HUDEP-2 (cell line): ENCODE measurements around the gene DYNC1H1.

Experiments used
- DNase-seq, 76 experiments: peaks; one replicate each; lab custom pipeline; 2025; ENCODE audit not compliant: unreplicated experiment in 76 of 76; lab: John Stamatoyannopoulos, UW

The DYNC1H1 gene

GRCh38 chr14:101964297-101965180, at the start of gene DYNC1H1:
Gene DYNC1H1 (plus strand): TSS chr14:101964573. CDS start chr14:101964692, 119 bp downstream.
- peak in 74 of 76 experiments; percentile 40 to 93 (median 80) for DNase-seq

DNA sequence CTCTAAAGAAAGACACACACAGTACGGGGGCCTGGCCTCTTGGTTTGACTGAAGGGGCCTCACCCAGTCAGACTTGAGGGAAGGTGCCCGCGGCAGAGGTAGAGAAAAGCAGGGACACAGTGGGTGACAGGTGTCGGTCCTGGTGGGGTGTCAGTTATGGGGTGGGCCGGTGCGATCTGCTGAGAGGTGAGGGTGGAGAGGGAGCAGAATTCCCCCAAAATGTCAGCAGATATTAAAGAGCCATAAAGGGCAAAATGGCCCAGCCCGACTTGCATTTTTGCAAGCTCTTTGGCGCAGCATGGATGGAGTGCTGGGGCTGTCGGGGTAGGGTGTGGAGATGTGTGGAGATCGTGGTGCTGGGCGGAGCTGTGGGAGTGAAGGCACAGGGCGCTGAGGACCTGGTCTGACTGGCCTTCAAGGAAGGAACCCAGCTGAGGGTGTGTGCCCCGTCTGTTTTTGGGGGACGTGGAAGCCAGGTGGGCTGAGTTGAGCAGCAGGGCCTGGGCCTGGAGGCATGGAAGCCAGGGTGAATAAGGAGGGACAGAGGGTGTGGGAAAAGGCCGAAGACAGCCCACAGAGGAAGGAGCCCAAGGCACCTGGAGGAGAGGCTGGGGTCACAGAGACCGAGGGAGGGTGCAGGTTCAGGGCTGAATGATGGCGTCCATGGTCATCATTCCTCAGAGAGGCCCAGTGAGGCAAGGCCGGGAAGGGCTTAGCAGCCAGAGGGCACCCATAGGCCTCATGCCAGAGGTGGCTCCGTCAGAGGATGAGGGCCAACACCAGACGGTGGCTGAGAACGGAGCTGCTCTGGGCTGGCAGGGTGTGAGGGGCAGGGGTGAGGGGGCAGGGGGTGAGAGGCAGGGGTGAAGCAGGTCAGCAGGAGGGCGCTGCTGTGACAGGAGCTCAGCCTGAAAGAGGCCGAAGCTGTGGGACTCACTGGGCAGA, 48.2 kb upstream of the DYNC1H1 start:
- no peak for DNase-seq

- DNase-seq = no peak
Measured at GRCh38 chr14:101916816-101917412, 47.5 kb upstream of the DYNC1H1 start.

- no peak for DNase-seq
Measured at GRCh38 chr14:101917413-101918017, 46.9 kb upstream of the DYNC1H1 start.

- no peak for DNase-seq
Measured at GRCh38 chr14:101918065-101918989, 46.0 kb upstream of the DYNC1H1 start.

DNA sequence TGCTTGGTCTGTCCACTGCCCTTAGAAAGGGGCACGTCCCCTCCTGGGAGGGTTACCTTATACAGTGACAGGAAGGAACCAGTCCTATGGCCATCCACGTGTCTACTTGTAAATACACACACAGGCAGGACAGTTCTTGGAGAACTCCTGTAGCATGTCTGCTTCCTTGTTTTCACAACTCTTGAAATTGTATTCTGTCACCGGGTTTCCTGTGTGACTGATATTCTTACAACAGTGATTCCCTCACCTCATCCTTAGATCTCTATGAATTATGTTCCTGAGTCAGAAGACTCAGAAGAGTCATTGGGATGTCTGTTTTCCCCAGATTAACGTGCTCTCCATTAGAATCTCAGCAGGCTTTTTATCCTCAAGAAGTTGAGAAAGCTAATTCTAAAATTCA, 44.1 kb upstream of the DYNC1H1 start:
- no peak for DNase-seq

- DNase-seq = no peak
Measured at GRCh38 chr14:101922866-101923265, 41.5 kb upstream of the DYNC1H1 start.

DNA sequence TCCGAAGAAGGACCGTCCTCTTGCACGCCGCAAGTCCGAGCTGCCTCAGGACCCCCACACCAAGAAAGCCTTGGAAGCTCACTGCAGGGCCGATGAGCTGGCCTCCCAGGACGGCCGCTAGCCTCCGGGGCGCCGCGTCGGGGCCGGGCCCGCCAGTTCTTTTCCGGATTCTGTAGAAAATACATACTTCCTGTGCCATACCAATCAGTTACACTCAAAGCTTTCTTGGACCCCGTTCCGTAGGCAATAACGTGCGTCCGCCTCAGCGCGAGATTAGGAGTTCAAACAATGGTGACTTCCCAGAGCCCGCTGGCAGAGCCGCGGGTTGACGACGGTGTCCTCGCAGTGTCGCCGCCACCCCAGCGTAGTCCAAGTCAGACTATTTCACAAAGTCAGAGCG, 39.2 kb upstream of the DYNC1H1 start:
- no peak for DNase-seq

DNA sequence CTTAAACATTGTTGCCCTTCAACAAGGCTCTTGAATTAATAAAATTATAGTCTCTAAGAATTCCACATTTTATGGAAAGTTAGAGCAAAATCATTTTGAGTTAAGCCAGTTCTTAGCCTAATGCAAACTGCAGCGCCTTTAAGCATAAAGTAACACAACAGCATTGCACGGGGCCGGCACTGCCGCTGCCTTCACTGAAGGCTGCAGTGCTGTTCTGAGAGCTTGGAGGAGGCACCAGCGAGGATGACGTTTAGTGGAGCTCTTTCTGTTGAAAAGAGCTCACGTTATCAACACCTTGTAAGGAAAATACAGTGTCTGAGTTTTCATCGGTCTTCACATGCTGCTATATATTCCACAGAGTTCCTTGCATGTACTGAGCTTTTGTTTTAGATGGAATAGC, 38.3 kb upstream of the DYNC1H1 start:
- no peak for DNase-seq

DNA sequence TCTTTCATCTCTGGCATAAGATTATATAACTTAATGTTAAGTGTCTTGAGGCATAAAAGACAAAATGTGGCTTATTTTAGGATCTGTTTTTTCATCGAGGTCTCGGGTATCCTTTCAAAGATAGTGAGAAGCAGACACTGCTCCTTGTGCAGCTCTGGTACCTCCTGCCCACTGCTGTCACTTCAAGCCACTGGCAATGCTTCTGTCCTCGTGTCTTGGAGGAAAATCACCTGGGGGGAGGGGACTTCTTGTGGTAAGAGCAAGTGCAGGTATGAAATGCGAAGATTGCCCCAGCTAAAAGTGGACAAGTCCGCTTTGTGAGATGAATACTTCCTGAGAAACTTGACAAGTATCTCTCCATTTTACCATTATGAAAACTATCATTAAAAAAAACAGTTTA, 37.8 kb upstream of the DYNC1H1 start:
- no peak for DNase-seq

DNA sequence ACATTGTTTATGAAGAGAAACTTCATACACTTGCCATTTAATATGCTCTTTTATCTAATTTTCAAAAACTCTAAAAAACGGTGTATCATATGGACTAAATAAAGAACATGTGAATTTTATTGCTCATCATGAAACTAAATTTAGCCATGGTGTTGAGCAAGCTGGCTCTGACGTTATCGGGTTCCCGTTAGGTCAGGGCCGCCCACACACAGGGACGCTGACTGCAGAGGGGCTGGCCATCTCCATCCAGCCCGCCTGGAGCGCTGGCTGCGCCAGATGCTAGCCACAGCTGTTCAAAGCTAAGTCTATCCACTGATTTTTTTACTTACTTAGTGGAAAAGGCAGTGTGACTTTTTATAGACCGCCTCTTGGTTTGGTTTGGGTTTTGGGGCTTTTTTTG, 36.5 kb upstream of the DYNC1H1 start:
- DNase-seq = peak in 2 of 76 experiments; percentile 2 to 18

DNA sequence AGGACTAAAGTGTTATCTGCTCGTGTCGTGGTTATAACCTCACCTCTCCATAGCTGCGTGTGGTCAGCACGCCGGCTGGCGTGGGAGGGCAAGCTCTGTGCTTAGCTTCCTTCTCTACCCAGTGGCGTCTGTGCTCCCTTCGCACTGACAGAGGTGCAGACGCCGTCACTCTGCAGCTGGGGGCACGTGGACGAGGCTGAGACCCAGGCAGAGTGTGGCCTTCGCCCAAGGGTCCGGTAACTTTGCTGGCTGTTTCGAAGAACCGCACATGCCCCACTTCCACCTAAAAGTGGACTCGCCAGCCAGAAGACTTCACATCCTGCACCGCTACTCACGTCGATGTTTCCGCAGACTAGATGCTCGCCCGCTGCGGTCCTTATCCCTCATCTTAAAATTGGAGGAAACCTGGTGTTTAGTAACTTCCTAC, 35.9 kb upstream of the DYNC1H1 start:
- no peak for DNase-seq

DNA sequence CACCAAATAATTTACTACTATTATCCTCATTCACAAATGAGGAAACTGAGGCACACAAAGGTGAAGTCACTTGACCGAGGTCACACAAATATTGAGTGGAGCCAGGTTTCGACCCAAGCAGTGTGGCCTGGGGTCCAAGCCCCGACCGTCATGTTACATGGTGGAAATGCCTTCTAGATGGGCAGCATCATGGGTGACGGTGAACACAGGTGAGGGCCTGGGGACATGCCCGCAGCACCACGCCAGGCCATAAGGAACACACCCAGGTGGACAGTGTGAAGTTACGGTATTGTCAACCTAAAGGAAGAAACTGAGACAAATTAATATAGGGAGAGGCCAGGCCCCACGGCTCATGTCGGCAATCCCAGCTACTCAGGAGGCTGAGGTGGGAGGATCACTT, 35.3 kb upstream of the DYNC1H1 start:
- DNase-seq = no peak

DNA sequence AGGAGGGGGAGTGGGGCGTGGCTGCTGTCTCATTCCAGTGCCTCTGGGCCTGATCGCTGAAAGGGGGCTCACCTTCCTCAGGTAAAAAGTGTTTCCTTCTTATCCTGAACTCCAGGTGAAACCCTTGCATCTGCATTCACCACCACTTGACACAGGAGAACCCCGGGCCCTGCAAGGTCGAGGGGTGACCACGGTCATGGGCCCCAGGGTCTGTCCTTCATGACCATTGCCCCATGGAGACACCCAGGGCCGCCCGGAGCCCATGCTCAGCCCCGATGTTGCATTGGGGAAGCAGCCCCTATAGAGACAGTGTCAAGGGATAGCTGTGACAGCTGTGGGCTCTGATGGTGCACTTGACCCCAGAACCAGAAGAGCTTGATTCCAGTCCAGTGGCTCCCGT, 34.4 kb upstream of the DYNC1H1 start:
- no peak for DNase-seq

- no peak for DNase-seq
Measured at GRCh38 chr14:101932673-101933072, 31.7 kb upstream of the DYNC1H1 start.

DNA sequence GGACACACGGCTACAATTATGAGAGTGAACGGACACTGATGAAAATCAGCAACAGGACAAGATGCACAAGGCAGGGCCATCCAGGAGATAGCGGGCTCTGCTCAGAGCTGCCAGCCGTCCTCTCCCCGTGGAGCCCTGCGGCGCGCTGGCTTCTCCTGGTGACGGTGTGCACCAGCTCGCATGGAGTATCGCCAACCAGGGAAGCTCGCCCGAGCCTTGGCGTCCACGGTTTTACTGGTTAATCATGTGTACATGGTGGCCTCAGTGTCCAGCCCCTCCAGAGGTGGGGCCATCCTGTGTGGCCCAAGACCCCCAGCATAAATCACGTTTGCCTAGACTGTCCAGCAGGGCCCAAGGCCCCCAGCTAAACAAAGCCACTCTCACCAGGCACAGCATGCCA, 31.2 kb upstream of the DYNC1H1 start:
- DNase-seq = no peak

DNA sequence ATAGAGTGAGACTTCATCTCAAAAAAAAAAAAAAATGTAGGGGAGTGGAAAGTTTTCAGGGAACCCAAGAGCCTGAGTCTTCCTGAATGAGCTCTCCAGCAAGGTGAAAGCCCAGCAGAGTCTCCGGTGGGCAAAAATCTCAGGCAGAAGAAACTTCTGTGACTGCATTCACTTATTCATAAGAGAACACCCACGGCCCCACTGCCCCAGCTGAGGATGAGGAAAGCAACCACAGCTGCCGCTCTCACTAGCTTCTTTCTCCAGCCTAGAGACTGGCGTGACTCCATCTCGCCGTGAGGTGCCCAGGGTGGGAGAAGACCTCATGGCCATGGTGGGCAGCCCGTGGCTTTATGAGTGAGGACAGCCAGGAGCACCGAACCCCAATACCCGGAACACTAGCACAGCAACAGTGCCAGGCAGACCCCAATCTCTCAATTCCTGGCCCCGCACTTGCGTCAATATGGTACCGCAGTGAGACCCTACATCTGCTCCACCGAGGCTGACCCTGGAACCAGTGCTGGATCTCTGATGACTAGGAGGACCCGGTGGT, 29.7 kb upstream of the DYNC1H1 start:
- no peak for DNase-seq

DNA sequence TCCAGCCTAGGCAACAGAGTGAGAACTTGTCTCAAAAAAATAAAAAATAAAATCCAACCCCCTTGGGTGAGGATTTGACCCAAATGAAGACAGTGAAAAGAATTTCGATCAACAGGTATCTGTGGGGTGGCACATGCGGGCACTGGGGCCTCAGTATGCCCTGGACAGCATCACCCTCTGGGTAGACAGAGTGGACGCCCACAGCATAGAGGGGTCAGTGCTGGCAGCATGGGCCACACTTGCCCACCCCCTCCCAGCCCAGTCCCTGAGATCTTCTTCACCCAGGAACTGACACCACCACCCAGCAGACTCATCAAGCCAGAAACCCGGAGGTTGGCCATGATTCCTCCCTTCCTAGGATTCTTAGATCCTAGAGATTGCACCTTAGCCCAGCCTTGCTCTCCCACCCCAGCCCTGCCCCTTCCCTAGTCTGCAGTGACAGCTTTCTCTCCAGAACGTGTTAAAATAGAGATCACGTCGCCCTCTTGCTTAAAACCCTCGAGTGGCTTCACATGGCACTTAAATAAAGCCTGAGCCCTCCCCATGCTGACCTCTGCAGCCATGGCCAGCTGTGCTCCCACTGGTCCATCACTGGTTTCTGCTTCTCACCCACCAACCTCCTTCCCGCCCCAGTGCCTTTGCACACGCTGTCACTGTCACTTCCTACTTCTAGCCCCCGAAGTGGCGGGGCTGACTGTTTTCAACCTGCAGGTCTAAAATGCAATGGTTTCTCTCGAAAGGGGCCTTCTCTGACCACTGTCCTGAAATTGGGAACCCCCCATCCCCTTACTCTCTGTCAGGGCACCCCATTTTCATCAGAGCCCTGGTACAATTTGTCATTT, 26.2 kb upstream of the DYNC1H1 start:
- no peak for DNase-seq
